Sigmoid colon (tissue), 7 donors: ENCODE results near the gene CASR. TPM values are rescaled to one million over a fixed set of nuclear protein-coding genes. Genes with fewer than 3 reads are reported as not detected.

Experiments
- DNase-seq: peaks from one replicate; pipeline ENCODE4 v3.0.0-alpha.2; 2019
- H3K27ac ChIP-seq, 4 donors: fragments of 200-600 bp; sonication (generic); one replicate each; pipeline ENCODE4 v1.5.1; 2016 to 2019; ENCODE audit warnings: mild to moderate bottlenecking in 1 of 4
- H3K27me3 ChIP-seq, 3 donors: fragments of 200-600 bp; sonication (generic); one replicate each; pipeline ENCODE4 v1.5.1; 2019; ENCODE audit warnings: mild to moderate bottlenecking in 1 of 3
- H3K36me3 ChIP-seq, 4 donors: fragments of 200-600 bp; sonication (generic); one replicate each; pipeline ENCODE4 v1.5.1; 2016 to 2019
- H3K4me1 ChIP-seq, 4 donors: fragments of 200-600 bp; sonication (generic); one replicate each; pipeline ENCODE4 v1.5.1; 2017 to 2019
- H3K4me3 ChIP-seq, 4 donors: fragments of 200-600 bp; sonication (generic); one replicate each; pipeline ENCODE4 v1.5.1; 2017 to 2019; ENCODE audit warnings: mild to moderate bottlenecking in 2 of 4, moderate library complexity in 1 of 4
- H3K9me3 ChIP-seq, 4 donors: fragments of 200-600 bp in 3 of 4; sonication (generic) in 3 of 4; one replicate each; pipeline versions ENCODE4 v1.5.1 to v1.6.1; 2013 to 2019
- CTCF ChIP-seq, 4 experiments: fragments of 450-650 bp in 3 of 4; fragments of 200-600 bp in 1 of 4; IDR thresholded peaks; one replicate each; pipeline ENCODE4 v1.5.1; 2016 to 2019; ENCODE audit warnings: antibody characterized with exemption in 4 of 4, mild to moderate bottlenecking in 3 of 4, moderate library complexity in 2 of 4
- EP300 ChIP-seq, 4 donors: sonication (generic); formaldehyde crosslinking; IDR thresholded peaks; one replicate each; pipeline ENCODE4 v1.6.1; 2017; ENCODE audit warnings: antibody characterized with exemption in 4 of 4
- POLR2A ChIP-seq, 2 donors: fragments of 450-650 bp; IDR thresholded peaks; one replicate each; pipeline ENCODE4 v1.6.1; 2016; ENCODE audit warnings: antibody characterized with exemption in 2 of 2, mild to moderate bottlenecking in 2 of 2, moderate library complexity in 2 of 2
- POLR2AphosphoS5 ChIP-seq, 4 donors: sonication (generic); formaldehyde crosslinking; IDR thresholded peaks; one replicate each; pipeline ENCODE4 v1.6.1; 2017; ENCODE audit warnings: antibody characterized with exemption in 4 of 4
- WGBS, 2 donors: extraction: QIAGEN DNeasy Blood & Tissue Kit; methylation state at CpG; one replicate each; pipeline ENCODE4 v1.1.7; 2013; 5-methylcytosine and 5-hydroxymethylcytosine counted together
- intact Hi-C: fragments of 100-400 bp; cut with DNase I; formaldehyde crosslinking; loops from one replicate; pipeline ENCODE4 v1.15.1; 2023
- polyA plus RNA-seq, 3 donors: library from polyadenylated mRNA; stranded (reverse); fragments of 200-250 nt; gene quantifications; one replicate each; pipeline ENCODE4 v1.2.3, GENCODE V29; 2013
- total RNA-seq, 4 donors: library from RNA; depleted of rRNA; stranded (reverse); fragments of >200 nt; gene quantifications; one replicate each; pipeline ENCODE4 v1.1.0, GENCODE V29; 2016
- donor health status: healthy with polysubstance abuse.
- donor health status: Bipolar disorder and iron deficiency.
- donor health status: healthy.

Gene CASR
- total and polyA plus RNA-seq, 7 donors, result under 0.01 to 0.14 (median under 0.01) TPM; not detected in 2

GRCh38 chr3:122258757-122259371 is 75.4 kb downstream of the CASR start:
- intact Hi-C loops, result no loop called here
- H3K9me3 ChIP-seq, result no peaks in the 10 kb centered on the region
- no peak overlapping the region for H3K27ac ChIP-seq
- peaks cover 0 to 5% (median 0%) of the 10 kb centered on the region in 4 donors for H3K4me1 ChIP-seq
- H3K27me3 ChIP-seq, result no peaks in the 10 kb centered on the region
- no peak overlapping the region for H3K4me3 ChIP-seq
- DNase-seq, result no peak
- TF ChIP-seq POLR2A (IDR thresholded peaks at IDR 0.05), result no peak
- no peak for TF ChIP-seq CTCF (IDR thresholded peaks at IDR 0.05)
- no peak for TF ChIP-seq EP300 (IDR thresholded peaks at IDR 0.05)
- TF ChIP-seq POLR2AphosphoS5 (IDR thresholded peaks at IDR 0.05), result no peak
- 4 to 7% methylated on average over 7 of the region's 7 CpGs for WGBS, 2 donors
- H3K36me3 ChIP-seq, result no peaks in the 10 kb centered on the region

- DNase-seq, result no peak
- Histone ChIP-seq H3K4me1 (peaks cover 0 to 5% (median 0%) of the 10 kb centered on the region in 4 donors), H3K27me3 (no peaks in the 10 kb centered on the region), H3K36me3 (no peaks in the 10 kb centered on the region), H3K27ac (no peak overlapping the region), H3K9me3 (no peaks in the 10 kb centered on the region), H3K4me3 (no peak overlapping the region)
- TF ChIP-seq EP300 (IDR thresholded peaks at IDR 0.05) (no peak), CTCF (IDR thresholded peaks at IDR 0.05) (no peak), POLR2AphosphoS5 (IDR thresholded peaks at IDR 0.05) (no peak), POLR2A (IDR thresholded peaks at IDR 0.05) (no peak)
- intact Hi-C loops, result no loop called here
- 81 to 92% methylated on average over 2 of the region's 2 CpGs for WGBS, 2 donors
These were observed 76.7 kb downstream of the CASR start for GRCh38 chr3:122260206-122260605.

GRCh38 chr3:122263058-122263457 is 79.6 kb downstream of the CASR start:
- TF ChIP-seq EP300 (IDR thresholded peaks at IDR 0.05) (no peak), CTCF (IDR thresholded peaks at IDR 0.05) (no peak), POLR2AphosphoS5 (IDR thresholded peaks at IDR 0.05) (no peak), POLR2A (IDR thresholded peaks at IDR 0.05) (no peak)
- DNase-seq, result no peak
- Histone ChIP-seq H3K9me3 (no peaks in the 10 kb centered on the region), H3K4me3 (no peak overlapping the region), H3K27me3 (no peaks in the 10 kb centered on the region), H3K36me3 (no peaks in the 10 kb centered on the region), H3K27ac (no peak overlapping the region), H3K4me1 (peaks cover 0 to 5% (median 0%) of the 10 kb centered on the region in 4 donors)
- intact Hi-C loops, result no loop called here
- WGBS, 2 donors, result 90 to 92% methylated on average over 2 of the region's 2 CpGs

- no peak overlapping the region for H3K4me3 ChIP-seq
- intact Hi-C loops, result no loop called here
- no peaks in the 10 kb centered on the region for H3K27me3 ChIP-seq
- H3K4me1 ChIP-seq, result no peaks in the 10 kb centered on the region
- DNase-seq, result no peak
- no peaks in the 10 kb centered on the region for H3K36me3 ChIP-seq
- no peak overlapping the region for H3K27ac ChIP-seq
- no peak for TF ChIP-seq CTCF (IDR thresholded peaks at IDR 0.05)
- no peak for TF ChIP-seq POLR2AphosphoS5 (IDR thresholded peaks at IDR 0.05)
- TF ChIP-seq EP300 (IDR thresholded peaks at IDR 0.05), result no peak
- no peak for TF ChIP-seq POLR2A (IDR thresholded peaks at IDR 0.05)
- H3K9me3 ChIP-seq, result no peaks in the 10 kb centered on the region
These were observed 80.6 kb downstream of the CASR start for GRCh38 chr3:122263974-122264588.
